ENCODE results near the gene LNP1.
"Not testable (repeated sequence)": the region's sequence is repeated elsewhere in the genome, so short reads cannot be mapped to it uniquely, and the experiment has no call there.

The LNP1 gene

GRCh38 chr3:100400780-100401673, at the start of gene LNP1, which contains the start of gene TOMM70:
Gene LNP1 (plus strand): TSS chr3:100401539. CDS start chr3:100429730, 28,191 bp downstream.
Gene TOMM70 (minus strand): TSS chr3:100401089. CDS start chr3:100400949, 140 bp downstream.
- peak; percentile 98 for DNase-seq

- not testable (repeated sequence) for DNase-seq
Observed at GRCh38 chr3:100351770-100352169, 49.6 kb upstream of the LNP1 start.

GRCh38 chr3:100352296-100353231, 48.8 kb upstream of the LNP1 start:
- no peak for DNase-seq

GRCh38 chr3:100354850-100355249, 46.5 kb upstream of the LNP1 start:
- no peak for DNase-seq

GRCh38 chr3:100358413-100358812, 42.9 kb upstream of the LNP1 start:
- DNase-seq, result no peak

GRCh38 chr3:100359035-100359434, 42.3 kb upstream of the LNP1 start:
- DNase-seq, result no peak

- DNase-seq, result no peak
Observed at GRCh38 chr3:100360757-100361496, 40.4 kb upstream of the LNP1 start.

- DNase-seq, result no peak
Observed at GRCh38 chr3:100361897-100362296, 39.4 kb upstream of the LNP1 start.

- DNase-seq, result no peak
Observed at GRCh38 chr3:100364421-100364820, 36.9 kb upstream of the LNP1 start.

- DNase-seq, result no peak
Observed at GRCh38 chr3:100366424-100366823, 34.9 kb upstream of the LNP1 start.

GRCh38 chr3:100368441-100368840, 32.9 kb upstream of the LNP1 start:
- DNase-seq, result no peak

GRCh38 chr3:100370756-100371155, 30.6 kb upstream of the LNP1 start:
- DNase-seq, result no peak

GRCh38 chr3:100374521-100374920, 26.8 kb upstream of the LNP1 start:
- DNase-seq, result no peak

GRCh38 chr3:100376301-100376700, 25.0 kb upstream of the LNP1 start:
- DNase-seq, result no peak

- no peak for DNase-seq
Observed at GRCh38 chr3:100384733-100385525, 16.4 kb upstream of the LNP1 start.

GRCh38 chr3:100386437-100387074, 14.8 kb upstream of the LNP1 start:
- DNase-seq, result no peak

GRCh38 chr3:100389025-100389424, 12.3 kb upstream of the LNP1 start:
- no peak for DNase-seq

GRCh38 chr3:100395679-100396431, 5.5 kb upstream of the LNP1 start:
- no peak for DNase-seq

GRCh38 chr3:100396967-100397366, 4.4 kb upstream of the LNP1 start:
- DNase-seq, result no peak

- no peak for DNase-seq
Observed at GRCh38 chr3:100399341-100400071, 1.8 kb upstream of the LNP1 start.

All from activated CD8-positive, alpha-beta memory T cell treated with anti-CD3 and anti-CD28 coated beads for 24 hours (primary cell).